IgD-negative memory B cell (primary cell): ENCODE measurements around the gene KCNMA1. TPM values are rescaled to one million over a fixed set of nuclear protein-coding genes. Genes with fewer than 3 reads are reported as not detected.

Source experiments
- H3K27ac Mint-ChIP-seq, 3 donors: one replicate each; pipeline ENCODE4 v1.8.0; 2020 to 2022; ENCODE audit warnings: mild to moderate bottlenecking in 3 of 3, mixed read lengths in 3 of 3, moderate library complexity in 1 of 3
- H3K27me3 Mint-ChIP-seq: one replicate; pipeline ENCODE4 v1.8.0; 2021; ENCODE audit warnings: mixed read lengths
- H3K36me3 Mint-ChIP-seq: one replicate; pipeline ENCODE4 v1.8.0; 2020; ENCODE audit warnings: mild to moderate bottlenecking, mixed read lengths
- H3K4me1 Mint-ChIP-seq, 3 donors: one replicate each; pipeline ENCODE4 v1.8.0; 2020 to 2022; ENCODE audit warnings: mixed read lengths in 3 of 3, mild to moderate bottlenecking in 1 of 3
- H3K4me3 Mint-ChIP-seq, 4 donors: one replicate each; pipeline ENCODE4 v1.8.0; 2020 to 2022; ENCODE audit warnings: mild to moderate bottlenecking in 4 of 4, mixed read lengths in 4 of 4, moderate library complexity in 3 of 4
- H3K9me3 Mint-ChIP-seq, 3 donors: one replicate each; pipeline ENCODE4 v1.8.0; 2020 to 2021; ENCODE audit warnings: mixed read lengths in 3 of 3, mild to moderate bottlenecking in 1 of 3
- polyA plus RNA-seq: library from polyadenylated mRNA; unstranded; fragments of 300-500 nt; fragmentation: Illumina TruSeq; gene quantifications from one replicate; pipeline ENCODE4 v1.2.3, GENCODE V29; 2021

Gene KCNMA1
- polyA plus RNA-seq, 1 donor from 2014 or later = 5.5 TPM

GRCh38 chr10:76868098-76868977 is 769.3 kb downstream of the KCNMA1 start:
- Mint-ChIP-seq H3K4me1 (peaks cover 0 to 2% (median 0%) of the 10 kb centered on the region in 3 donors), H3K27ac (no peak overlapping the region), H3K4me3 (no peak overlapping the region), H3K27me3 (no peaks in the 10 kb centered on the region), H3K9me3 (peaks cover 0 to 7% (median 6%) of the 10 kb centered on the region in 3 donors), H3K36me3 (no peaks in the 10 kb centered on the region)

DNA sequence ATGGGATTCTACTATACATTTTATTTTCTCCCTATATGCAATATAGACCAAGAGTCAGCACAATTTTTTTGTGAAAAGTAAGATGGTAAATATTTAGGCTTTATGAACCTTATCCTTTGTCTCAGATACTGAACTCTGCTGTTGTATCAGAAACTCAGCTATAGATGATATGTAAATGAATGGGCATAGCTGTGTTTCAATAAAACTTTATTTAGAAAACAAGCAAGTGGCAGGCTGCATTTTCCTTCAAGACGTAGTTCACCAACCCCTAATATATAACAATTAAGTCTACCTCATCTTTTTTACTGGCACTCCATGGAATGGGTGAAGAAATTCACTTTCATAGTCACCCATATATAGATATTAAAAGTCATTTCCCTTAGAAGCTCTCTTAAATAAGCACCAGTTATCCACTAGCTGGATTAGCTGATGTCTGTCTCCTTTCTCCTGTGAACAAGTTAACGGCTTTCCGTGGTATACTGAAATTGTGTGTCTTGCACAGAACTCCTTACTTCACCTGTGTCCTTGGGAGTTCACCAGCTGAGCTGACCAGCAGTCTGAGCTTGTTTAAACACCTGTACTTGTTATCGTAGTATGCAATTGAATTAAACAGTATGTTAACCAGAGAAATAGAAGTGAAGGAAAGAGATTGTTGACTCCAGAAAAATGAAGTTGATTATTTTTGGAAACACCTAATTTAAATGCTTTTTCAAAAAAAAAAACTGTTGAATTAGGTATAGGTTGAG is 770.6 kb downstream of the KCNMA1 start:
- H3K4me1 Mint-ChIP-seq = peaks cover 0 to 2% (median 0%) of the 10 kb centered on the region in 3 donors
- no peak overlapping the region for H3K27ac Mint-ChIP-seq
- peaks cover 2 to 4% (median 4%) of the 10 kb centered on the region in 3 donors for H3K9me3 Mint-ChIP-seq
- no peaks in the 10 kb centered on the region for H3K36me3 Mint-ChIP-seq
- no peak overlapping the region for H3K4me3 Mint-ChIP-seq
- H3K27me3 Mint-ChIP-seq = no peaks in the 10 kb centered on the region

GRCh38 chr10:76864922-76865321 is 772.7 kb downstream of the KCNMA1 start:
- no peak overlapping the region for H3K4me3 Mint-ChIP-seq
- H3K27me3 Mint-ChIP-seq = no peaks in the 10 kb centered on the region

DNA sequence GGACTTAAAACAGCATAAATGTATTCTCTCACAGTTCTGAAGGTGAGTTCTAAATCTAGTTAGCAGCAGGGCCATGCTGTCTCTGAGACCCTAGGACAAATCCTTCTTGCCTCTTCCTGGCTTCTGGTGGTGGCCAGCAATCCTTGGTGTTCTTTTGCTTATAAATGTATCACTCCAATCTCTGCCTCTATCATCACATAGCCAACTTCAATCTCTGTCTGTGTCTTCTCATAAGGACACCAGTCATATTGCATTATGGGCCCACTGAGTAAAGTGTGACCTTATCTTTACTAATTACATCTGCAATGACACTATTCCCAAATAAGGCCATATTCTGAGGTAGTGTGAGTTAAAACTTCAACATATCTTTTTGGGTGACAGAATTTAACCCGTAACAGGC is 778.9 kb downstream of the KCNMA1 start:
- Mint-ChIP-seq H3K4me1 (peaks cover 0 to 1% (median 0%) of the 10 kb centered on the region in 3 donors), H3K9me3 (peaks cover 2 to 17% (median 3%) of the 10 kb centered on the region in 3 donors), H3K4me3 (no peak overlapping the region), H3K36me3 (peaks cover 1% of the 10 kb centered on the region), H3K27ac (no peak overlapping the region), H3K27me3 (no peaks in the 10 kb centered on the region)

More at GRCh38 chr10:76864922-76865321, 772.7 kb downstream of the KCNMA1 start:
- Mint-ChIP-seq H3K4me1 (peaks cover 0 to 2% (median 0%) of the 10 kb centered on the region in 3 donors), H3K36me3 (no peaks in the 10 kb centered on the region), H3K9me3 (peaks cover 2 to 8% (median 2%) of the 10 kb centered on the region in 3 donors), H3K27ac (no peak overlapping the region)

GRCh38 chr10:76840802-76841201 is 796.8 kb downstream of the KCNMA1 start:
- H3K9me3 Mint-ChIP-seq = peaks cover 0 to 8% (median 7%) of the 10 kb centered on the region in 3 donors
- H3K27me3 Mint-ChIP-seq = no peaks in the 10 kb centered on the region
- H3K4me3 Mint-ChIP-seq = no peak overlapping the region
- H3K27ac Mint-ChIP-seq = no peak overlapping the region
- H3K36me3 Mint-ChIP-seq = no peaks in the 10 kb centered on the region
- H3K4me1 Mint-ChIP-seq = no peaks in the 10 kb centered on the region

DNA sequence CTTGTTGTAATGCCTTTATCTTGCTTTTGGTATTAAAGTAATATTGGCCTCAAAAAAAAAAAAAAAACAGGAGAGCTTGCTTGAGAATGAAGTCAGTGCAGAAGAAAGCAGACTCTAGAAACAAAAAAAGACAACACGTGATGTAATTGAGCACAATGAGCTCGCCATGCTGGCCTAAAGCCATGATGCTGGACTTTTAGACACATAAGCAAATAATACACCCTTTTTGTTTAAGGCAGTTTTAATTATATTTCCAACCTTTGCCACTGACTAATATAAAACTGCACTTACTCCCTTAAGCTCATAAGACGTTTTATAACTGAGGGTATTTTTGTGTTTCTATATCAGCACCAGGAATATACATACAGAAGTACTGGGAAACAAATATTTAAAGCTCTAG is 798.3 kb downstream of the KCNMA1 start:
- Mint-ChIP-seq H3K27ac (no peak overlapping the region), H3K4me1 (no peaks in the 10 kb centered on the region), H3K9me3 (peaks cover 0 to 8% (median 5%) of the 10 kb centered on the region in 3 donors), H3K27me3 (no peaks in the 10 kb centered on the region), H3K4me3 (no peak overlapping the region), H3K36me3 (no peaks in the 10 kb centered on the region)

DNA sequence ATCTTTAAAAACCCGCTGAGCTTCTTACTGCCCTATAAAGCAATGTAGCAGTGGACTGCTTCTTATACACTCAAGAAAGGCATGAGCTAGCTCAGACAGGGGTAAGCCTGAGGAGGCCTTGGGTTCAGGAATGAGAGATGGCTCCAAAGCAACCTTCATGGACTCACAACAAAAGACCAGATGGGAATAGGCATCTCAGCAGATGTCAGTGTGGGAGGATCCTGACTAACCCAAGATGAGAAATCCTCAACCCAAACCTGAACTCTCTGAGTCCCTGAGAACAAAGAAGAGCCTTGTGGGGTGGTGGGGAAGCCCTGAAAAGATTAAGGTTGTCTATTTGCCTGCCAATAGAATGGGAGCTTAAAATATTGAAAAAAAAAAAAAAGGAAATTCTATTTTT is 807.4 kb downstream of the KCNMA1 start:
- H3K4me1 Mint-ChIP-seq = no peaks in the 10 kb centered on the region
- H3K27me3 Mint-ChIP-seq = peaks cover 3% of the 10 kb centered on the region
- no peak overlapping the region for H3K4me3 Mint-ChIP-seq
- peaks cover 3% of the 10 kb centered on the region for H3K36me3 Mint-ChIP-seq
- peaks cover 0 to 2% (median 0%) of the 10 kb centered on the region in 3 donors for H3K9me3 Mint-ChIP-seq
- H3K27ac Mint-ChIP-seq = no peak overlapping the region

- peaks cover 3% of the 10 kb centered on the region for H3K27me3 Mint-ChIP-seq
- H3K9me3 Mint-ChIP-seq = peaks cover 0 to 2% (median 0%) of the 10 kb centered on the region in 3 donors
- no peak overlapping the region for H3K27ac Mint-ChIP-seq
- H3K4me3 Mint-ChIP-seq = no peak overlapping the region
- peaks cover 3% of the 10 kb centered on the region for H3K36me3 Mint-ChIP-seq
- H3K4me1 Mint-ChIP-seq = no peaks in the 10 kb centered on the region
Observed at GRCh38 chr10:76829724-76830123, 807.9 kb downstream of the KCNMA1 start.
